Ishikawa (cell line): ENCODE data around the gene IL2.

ENCODE experiments used
- CEBPB ChIP-seq: IDR thresholded peaks from 2 replicates; pipeline ENCODE4 v1.6.1; 2012
- EP300 ChIP-seq: IDR thresholded peaks from 2 replicates; pipeline ENCODE4 v1.6.1; 2012; ENCODE audit warnings: borderline replicate concordance
- RAD21 ChIP-seq: IDR thresholded peaks from 2 replicates; pipeline ENCODE4 v1.6.1; 2012; ENCODE audit warnings: low read depth

- TF ChIP-seq RAD21 = no peak
- TF ChIP-seq EP300 = no peak
- no peak for TF ChIP-seq CEBPB
Measured at GRCh38 chr4:122480655-122481487, 24.3 kb upstream of the IL2 start.
